Measurements from ENCODE around the gene BMERB1. TPM values are rescaled to one million over a fixed set of nuclear protein-coding genes. Genes with fewer than 3 reads are reported as not detected.

Gene BMERB1
- total and polyA plus RNA-seq, 4 donors = 5.6 to 33.3 (median 9.0) TPM

GRCh38 chr16:15457958-15458357 lies 23.6 kb downstream of the BMERB1 start:
- no peak for TF ChIP-seq GABPA (IDR thresholded peaks at IDR 0.05 in 1 of 2, conservative IDR thresholded peaks at IDR 0.05 in 1 of 2)
- no peak for TF ChIP-seq FOXA2 (IDR thresholded peaks at IDR 0.05)
- H3K27me3 ChIP-seq (ENCODE audit: control insufficient read depth in 4 of 4, insufficient read depth in 4 of 4, low read length in 3 of 4) = no peaks in the 10 kb centered on the region
- no peak for DNase-seq (ENCODE audit: low spot score)
- WGBS = 61% methylated on average over 4 of the region's 4 CpGs
- no peaks in the 10 kb centered on the region for H3K9me3 ChIP-seq (ENCODE audit: control insufficient read depth in 4 of 4, low read length in 3 of 4)
- H3K27ac ChIP-seq (ENCODE audit: low read depth in 1 of 2, low read length in 2 of 2) = no peak overlapping the region
- H3K4me3 ChIP-seq (ENCODE audit: low read depth in 1 of 3, low read length in 3 of 3) = no peak overlapping the region
- no peak overlapping the region for H3K9ac ChIP-seq (ENCODE audit: low read depth in 1 of 2, low read length in 2 of 2)
- no peaks in the 10 kb centered on the region for H3K36me3 ChIP-seq (ENCODE audit: control insufficient read depth in 4 of 4, insufficient read depth in 3 of 4, low read depth in 1 of 4, low read length in 3 of 4)
- H3K4me1 ChIP-seq (ENCODE audit: control insufficient read depth in 4 of 4, insufficient read depth in 4 of 4, low read length in 3 of 4) = peaks cover 2 to 40% (median 25%) of the 10 kb centered on the region in 4 donors

DNA sequence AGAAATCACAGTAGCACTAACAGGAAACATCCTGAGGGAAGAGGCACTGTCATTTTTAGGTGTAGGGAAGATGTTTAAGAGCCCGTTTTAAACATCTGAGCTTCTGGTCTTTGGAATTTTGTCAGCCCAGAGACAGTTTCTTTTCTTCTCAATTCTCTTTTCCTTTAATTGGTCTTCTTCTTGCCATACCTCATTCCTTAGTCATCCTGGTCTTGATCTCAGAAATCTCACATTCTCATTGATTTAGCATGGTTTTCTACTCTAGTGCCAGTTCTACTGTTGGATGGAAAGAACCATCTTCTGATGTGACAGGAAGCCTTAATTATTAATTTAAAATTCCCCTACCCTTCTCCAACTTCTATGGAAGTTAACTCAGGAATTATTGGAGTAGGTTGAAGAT lies 25.4 kb downstream of the BMERB1 start:
- 93% methylated on average over 1 of the region's 1 CpG for WGBS
- H3K9ac ChIP-seq (ENCODE audit: low read depth in 1 of 2, low read length in 2 of 2) = no peak overlapping the region
- H3K36me3 ChIP-seq (ENCODE audit: control insufficient read depth in 4 of 4, insufficient read depth in 3 of 4, low read depth in 1 of 4, low read length in 3 of 4) = no peaks in the 10 kb centered on the region
- TF ChIP-seq ATF3 (IDR thresholded peaks at IDR 0.05) (no peak), FOXA2 (IDR thresholded peaks at IDR 0.05) (no peak), FOXA1 (IDR thresholded peaks at IDR 0.05) (no peak), HNF4A (conservative IDR thresholded peaks at IDR 0.05) (no peak), YY1 (IDR thresholded peaks at IDR 0.05) (no peak), RAD21 (IDR thresholded peaks at IDR 0.05) (no peak)
- TF ChIP-seq, protein P1, sequence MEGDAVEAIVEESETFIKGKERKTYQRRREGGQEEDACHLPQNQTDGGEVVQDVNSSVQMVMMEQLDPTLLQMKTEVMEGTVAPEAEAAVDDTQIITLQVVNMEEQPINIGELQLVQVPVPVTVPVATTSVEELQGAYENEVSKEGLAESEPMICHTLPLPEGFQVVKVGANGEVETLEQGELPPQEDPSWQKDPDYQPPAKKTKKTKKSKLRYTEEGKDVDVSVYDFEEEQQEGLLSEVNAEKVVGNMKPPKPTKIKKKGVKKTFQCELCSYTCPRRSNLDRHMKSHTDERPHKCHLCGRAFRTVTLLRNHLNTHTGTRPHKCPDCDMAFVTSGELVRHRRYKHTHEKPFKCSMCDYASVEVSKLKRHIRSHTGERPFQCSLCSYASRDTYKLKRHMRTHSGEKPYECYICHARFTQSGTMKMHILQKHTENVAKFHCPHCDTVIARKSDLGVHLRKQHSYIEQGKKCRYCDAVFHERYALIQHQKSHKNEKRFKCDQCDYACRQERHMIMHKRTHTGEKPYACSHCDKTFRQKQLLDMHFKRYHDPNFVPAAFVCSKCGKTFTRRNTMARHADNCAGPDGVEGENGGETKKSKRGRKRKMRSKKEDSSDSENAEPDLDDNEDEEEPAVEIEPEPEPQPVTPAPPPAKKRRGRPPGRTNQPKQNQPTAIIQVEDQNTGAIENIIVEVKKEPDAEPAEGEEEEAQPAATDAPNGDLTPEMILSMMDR (IDR thresholded peaks at IDR 0.05; ENCODE audit: low read depth, low read length, missing input control) = no peak
- TF ChIP-seq, protein P2, sequence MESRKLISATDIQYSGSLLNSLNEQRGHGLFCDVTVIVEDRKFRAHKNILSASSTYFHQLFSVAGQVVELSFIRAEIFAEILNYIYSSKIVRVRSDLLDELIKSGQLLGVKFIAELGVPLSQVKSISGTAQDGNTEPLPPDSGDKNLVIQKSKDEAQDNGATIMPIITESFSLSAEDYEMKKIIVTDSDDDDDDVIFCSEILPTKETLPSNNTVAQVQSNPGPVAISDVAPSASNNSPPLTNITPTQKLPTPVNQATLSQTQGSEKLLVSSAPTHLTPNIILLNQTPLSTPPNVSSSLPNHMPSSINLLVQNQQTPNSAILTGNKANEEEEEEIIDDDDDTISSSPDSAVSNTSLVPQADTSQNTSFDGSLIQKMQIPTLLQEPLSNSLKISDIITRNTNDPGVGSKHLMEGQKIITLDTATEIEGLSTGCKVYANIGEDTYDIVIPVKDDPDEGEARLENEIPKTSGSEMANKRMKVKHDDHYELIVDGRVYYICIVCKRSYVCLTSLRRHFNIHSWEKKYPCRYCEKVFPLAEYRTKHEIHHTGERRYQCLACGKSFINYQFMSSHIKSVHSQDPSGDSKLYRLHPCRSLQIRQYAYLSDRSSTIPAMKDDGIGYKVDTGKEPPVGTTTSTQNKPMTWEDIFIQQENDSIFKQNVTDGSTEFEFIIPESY (IDR thresholded peaks at IDR 0.05) = no peak
- H3K9me3 ChIP-seq (ENCODE audit: control insufficient read depth in 4 of 4, low read length in 3 of 4) = no peaks in the 10 kb centered on the region
- H3K27me3 ChIP-seq (ENCODE audit: control insufficient read depth in 4 of 4, insufficient read depth in 4 of 4, low read length in 3 of 4) = no peaks in the 10 kb centered on the region
- DNase-seq (ENCODE audit: low spot score) = no peak
- H3K27ac ChIP-seq (ENCODE audit: low read depth in 1 of 2, low read length in 2 of 2) = no peak overlapping the region
- peaks cover 2 to 31% (median 14%) of the 10 kb centered on the region in 4 donors for H3K4me1 ChIP-seq (ENCODE audit: control insufficient read depth in 4 of 4, insufficient read depth in 4 of 4, low read length in 3 of 4)
- H3K4me3 ChIP-seq (ENCODE audit: low read depth in 1 of 3, low read length in 3 of 3) = no peak overlapping the region

GRCh38 chr16:15460601-15461000 lies 26.2 kb downstream of the BMERB1 start:
- Histone ChIP-seq H3K9ac (ENCODE audit: low read depth in 1 of 2, low read length in 2 of 2) (no peak overlapping the region), H3K36me3 (ENCODE audit: control insufficient read depth in 4 of 4, insufficient read depth in 3 of 4, low read depth in 1 of 4, low read length in 3 of 4) (no peaks in the 10 kb centered on the region), H3K4me3 (ENCODE audit: low read depth in 1 of 3, low read length in 3 of 3) (no peak overlapping the region), H3K4me1 (ENCODE audit: control insufficient read depth in 4 of 4, insufficient read depth in 4 of 4, low read length in 3 of 4) (peaks cover 2 to 24% (median 11%) of the 10 kb centered on the region in 4 donors), H3K27me3 (ENCODE audit: control insufficient read depth in 4 of 4, insufficient read depth in 4 of 4, low read length in 3 of 4) (no peaks in the 10 kb centered on the region), H3K9me3 (ENCODE audit: control insufficient read depth in 4 of 4, low read length in 3 of 4) (no peaks in the 10 kb centered on the region), H3K27ac (ENCODE audit: low read depth in 1 of 2, low read length in 2 of 2) (no peak overlapping the region)
- DNase-seq (ENCODE audit: low spot score) = no peak
- 70% methylated on average over 3 of the region's 3 CpGs for WGBS
- TF ChIP-seq TAF1 (conservative IDR thresholded peaks at IDR 0.05) (no peak), HNF4A (conservative IDR thresholded peaks at IDR 0.05) (no peak), FOXA1 (IDR thresholded peaks at IDR 0.05) (no peak), MAX (IDR thresholded peaks at IDR 0.05) (no peak), JUND (IDR thresholded peaks at IDR 0.05) (no peak), SP1 (IDR thresholded peaks at IDR 0.05) (no peak), RXRA (IDR thresholded peaks at IDR 0.05) (no peak)
